PC-3 (cell line): ENCODE results near the gene RNF151. TPM values are rescaled to one million over a fixed set of nuclear protein-coding genes. Genes with fewer than 3 reads are reported as not detected.

Source experiments
- ATAC-seq: fragments of 200-7000 bp; cut with Tn5 transposase; 2 replicates; pipeline ENCODE4 v1.9.1; 2020; ENCODE audit warnings: mild to moderate bottlenecking, moderate library complexity
- BruUV-seq: library from RNA; stranded (reverse); fragments of 400-500 nt; replicated peaks from 2 replicates; lab custom pipeline; 2021; lab: Mats Ljungman, UMichigan
- CTCF ChIA-PET: fragments of 300-600 bp; sonication (Branson Sonifier 250); formaldehyde crosslinking; loops from one replicate; lab custom pipeline; 2022; ENCODE audit warnings: antibody characterized with exemption; lab: Charles Lee
- POLR2A ChIA-PET: fragments of 300-600 bp; sonication (Branson Sonifier 250); formaldehyde crosslinking; loops from one replicate; lab custom pipeline; 2022; ENCODE audit warnings: antibody characterized with exemption; ENCODE audit not compliant: unreplicated experiment; lab: Charles Lee
- DNase-seq: peaks from one replicate; pipeline ENCODE4 v3.0.0-alpha.2; 2015
- H2AFZ ChIP-seq: fragments of 300-600 bp; sonication (generic); 2 replicates; pipeline ENCODE4 v1.6.0; 2016; ENCODE audit warnings: antibody characterized with exemption, low read length
- H3F3A ChIP-seq: fragments of 300-600 bp; sonication (generic); one replicate; pipeline ENCODE4 v1.6.0; 2017; ENCODE audit warnings: antibody characterized with exemption, low read length, control low read depth, mild to moderate bottlenecking; ENCODE audit not compliant: unreplicated experiment
- H3K27ac ChIP-seq: fragments of 300-600 bp; sonication (generic); 2 replicates; pipeline ENCODE4 v1.5.1; 2016; ENCODE audit warnings: mild to moderate bottlenecking, low read length
- H3K27me3 ChIP-seq: fragments of 300-600 bp; sonication (generic); 2 replicates; pipeline ENCODE4 v1.6.1; 2016; ENCODE audit warnings: low read length, mixed read lengths
- H3K36me3 ChIP-seq: fragments of 300-600 bp; sonication (generic); 2 replicates; pipeline ENCODE4 v1.6.1; 2016; ENCODE audit warnings: low read depth, mixed run types, low read length, mixed read lengths
- H3K4me1 ChIP-seq: fragments of 300-600 bp; sonication (generic); 2 replicates; pipeline ENCODE4 v1.5.1; 2016; ENCODE audit warnings: low read length; ENCODE audit not compliant: insufficient read depth
- H3K4me2 ChIP-seq: fragments of 300-600 bp; sonication (generic); 2 replicates; pipeline ENCODE4 v1.6.0; 2016; ENCODE audit warnings: low read length
- H3K4me3 ChIP-seq: fragments of 300-600 bp; sonication (generic); 2 replicates; pipeline ENCODE4 v1.5.1; 2016; ENCODE audit warnings: mild to moderate bottlenecking, low read length, mixed read lengths
- H3K79me2 ChIP-seq: fragments of 300-600 bp; sonication (generic); 2 replicates; pipeline ENCODE4 v1.6.1; 2017; ENCODE audit warnings: low read length, mixed read lengths
- H3K9ac ChIP-seq: fragments of 300-600 bp; sonication (generic); 2 replicates; pipeline ENCODE4 v1.6.0; 2016; ENCODE audit warnings: mild to moderate bottlenecking, low read length
- H3K9me2 ChIP-seq: fragments of 300-600 bp; sonication (generic); replicated peaks from 2 replicates; pipeline ENCODE4 v1.6.1; 2016; ENCODE audit warnings: mixed run types, low read length, mixed read lengths
- H3K9me3 ChIP-seq: fragments of 300-600 bp; sonication (generic); 2 replicates; pipeline ENCODE4 v1.6.1; 2016; ENCODE audit warnings: low read length, mixed read lengths
- H4K20me1 ChIP-seq: fragments of 300-600 bp; sonication (generic); 2 replicates; pipeline ENCODE4 v1.6.1; 2016; ENCODE audit warnings: low read length, mixed read lengths
- CTCF ChIP-seq: fragments of 300-600 bp; sonication (generic); conservative IDR thresholded peaks from 2 replicates; pipeline ENCODE4 v1.5.1; 2017; ENCODE audit warnings: antibody characterized with exemption, low read depth, mild to moderate bottlenecking, low read length
- EZH2 ChIP-seq: fragments of 300-600 bp; sonication (generic); IDR thresholded peaks from one replicate; pipeline ENCODE4 v1.6.1; 2017; ENCODE audit warnings: antibody characterized with exemption, mild to moderate bottlenecking, low read length; ENCODE audit not compliant: unreplicated experiment
- EZH2phosphoT487 ChIP-seq: fragments of 300-600 bp; sonication (generic); IDR thresholded peaks from 2 replicates; pipeline ENCODE4 v1.6.1; 2018; ENCODE audit warnings: mild to moderate bottlenecking, antibody characterized with exemption, low read length, borderline replicate concordance
- intact Hi-C: fragments of 100-400 bp; cut with micrococcal nuclease; formaldehyde crosslinking; loops from 2 replicates; pipeline ENCODE4 v1.9.0; 2023
- total RNA-seq: library from RNA; depleted of rRNA; stranded (reverse); fragments of >200 nt; gene quantifications from 2 replicates; pipeline ENCODE4 v1.2.3, GENCODE V29; 2014

The RNF151 gene
- total RNA-seq, 1 experiment from 2014 or later, result not detected

GRCh38 chr16:2008009-2008526 is 41.4 kb downstream of the RNF151 start:
- peaks cover 71% of the 10 kb centered on the region for H3K79me2 ChIP-seq
- peak overlapping the region; percentile 91 for H3K4me2 ChIP-seq
- peaks cover 3% of the 10 kb centered on the region; the same call in 1 of the 2 replicates for H3K36me3 ChIP-seq
- H3K4me3 ChIP-seq, result peak overlapping the region; percentile 94
- H3K9me2 ChIP-seq, result no peaks in the 10 kb centered on the region
- H3K27me3 ChIP-seq, result no peaks in the 10 kb centered on the region
- BruUV-seq, result TSS peak; percentile 68
- no peak overlapping the region for H2AFZ ChIP-seq
- ChIA-PET POLR2A (interaction anchor here (0.6 kb wide), 2 partner anchors 15 to 24 kb away, joined by 4 to 9 read pairs; partner anchors contain the start of gene GFER), CTCF (interaction anchor here (1.3 kb wide), 1 partner anchor 15 kb away, joined by 20 read pairs; no protein-coding TSS in a partner anchor)
- no peaks in the 10 kb centered on the region for H3K9me3 ChIP-seq
- H3K9ac ChIP-seq, result peak overlapping the region; percentile 97
- no peaks in the 10 kb centered on the region for H3F3A ChIP-seq
- peaks cover 25% of the 10 kb centered on the region for H3K4me1 ChIP-seq
- DNase-seq, result peak; percentile 82
- H4K20me1 ChIP-seq, result peaks cover 33% of the 10 kb centered on the region
- TF ChIP-seq EZH2phosphoT487 (0 out of 2 replicates have a peak, but pooled peaks have one; percentile 48), CTCF (no peak)
- H3K27ac ChIP-seq, result peak overlapping the region; percentile 64
- peak; percentile 60 for ATAC-seq
- intact Hi-C loops, result no loop called here

- Histone ChIP-seq H3K27ac (peak overlapping the region; percentile 64), H4K20me1 (peaks cover 27% of the 10 kb centered on the region), H3K9me2 (no peaks in the 10 kb centered on the region), H3K9ac (peak overlapping the region; percentile 97), H3K36me3 (peaks cover 3% of the 10 kb centered on the region; the same call in 1 of the 2 replicates), H3F3A (no peaks in the 10 kb centered on the region), H3K4me1 (peaks cover 25% of the 10 kb centered on the region), H2AFZ (no peak overlapping the region), H3K27me3 (no peaks in the 10 kb centered on the region), H3K9me3 (no peaks in the 10 kb centered on the region), H3K79me2 (peaks cover 65% of the 10 kb centered on the region), H3K4me2 (peak overlapping the region; percentile 91), H3K4me3 (peak overlapping the region; percentile 94)
- ChIA-PET CTCF (interaction anchor here (1.3 kb wide), 1 partner anchor 14 kb away, joined by 20 read pairs; no protein-coding TSS in a partner anchor), POLR2A (interaction anchor here (0.6 kb wide), 1 partner anchor 14 kb away, joined by 9 read pairs; no protein-coding TSS in a partner anchor)
- DNase-seq (peak; percentile 22), ATAC-seq (no peak)
- BruUV-seq, result no TSS peak
- intact Hi-C loops, result no loop called here
- TF ChIP-seq EZH2phosphoT487 (no peak), EZH2 (no peak), CTCF (no peak)
Measured at GRCh38 chr16:2008631-2009163, 42.0 kb downstream of the RNF151 start.

- no peaks in the 10 kb centered on the region for H3F3A ChIP-seq
- peaks cover 3% of the 10 kb centered on the region; the same call in 1 of the 2 replicates for H3K36me3 ChIP-seq
- peak overlapping the region; percentile 94 for H3K4me3 ChIP-seq
- ChIA-PET CTCF (no interaction called here), POLR2A (no interaction called here)
- ATAC-seq (peak; percentile 3; the same call in 1 of the 2 replicates), DNase-seq (no peak)
- H3K9ac ChIP-seq, result peak overlapping the region; percentile 97
- peak overlapping the region; percentile 91 for H3K4me2 ChIP-seq
- TF ChIP-seq CTCF (no peak), EZH2phosphoT487 (no peak), EZH2 (no peak)
- BruUV-seq, result no TSS peak
- peaks cover 61% of the 10 kb centered on the region for H3K79me2 ChIP-seq
- intact Hi-C loops, result no loop called here
- H3K9me3 ChIP-seq, result no peaks in the 10 kb centered on the region
- H3K9me2 ChIP-seq, result no peaks in the 10 kb centered on the region
- H4K20me1 ChIP-seq, result peaks cover 24% of the 10 kb centered on the region
- peak overlapping the region; percentile 64 for H3K27ac ChIP-seq
- no peaks in the 10 kb centered on the region for H3K27me3 ChIP-seq
- no peak overlapping the region for H2AFZ ChIP-seq
- peaks cover 25% of the 10 kb centered on the region for H3K4me1 ChIP-seq
Measured at GRCh38 chr16:2009164-2009711, 42.6 kb downstream of the RNF151 start.
